Endothelial cell of umbilical vein (primary cell): ENCODE measurements around the gene NBEA. TPM values are rescaled to one million over a fixed set of nuclear protein-coding genes. Genes with fewer than 3 reads are reported as not detected.

Experiments used
- BruUV-seq: library from RNA; stranded (reverse); fragments of 400-500 nt; replicated peaks from 2 replicates; lab custom pipeline; 2021; lab: Mats Ljungman, UMichigan
- CTCF ChIA-PET: fragments of 300-600, 350-600 bp; sonication (Branson Sonifier 250); formaldehyde crosslinking; loops from one replicate; lab custom pipeline; 2021; ENCODE audit warnings: antibody characterized with exemption, inconsistent platforms; lab: Charles Lee
- POLR2A ChIA-PET: fragments of 300-600, 350-600 bp; sonication (Branson Sonifier 250); formaldehyde crosslinking; loops from one replicate; lab custom pipeline; 2021; ENCODE audit warnings: antibody characterized with exemption, inconsistent platforms; lab: Charles Lee
- DNase-seq: peaks from one replicate; pipeline ENCODE4 v3.0.0-alpha.2; 2011; ENCODE audit warnings: low read depth, low spot score
- FAIRE-seq: peaks from 2 replicates; lab custom pipeline; 2011; peaks lifted over from hg19 to GRCh38; lab: Jason Lieb, UNC
- H2AFZ ChIP-seq: 2 replicates; pipeline ENCODE4 v1.6.0; 2012; ENCODE audit warnings: low read depth, low read length, control low read depth, inconsistent platforms
- H3K27ac ChIP-seq: 2 replicates; pipeline ENCODE4 v1.5.1; 2011; ENCODE audit warnings: low read depth, mild to moderate bottlenecking, control low read depth, low read length, moderate library complexity; ENCODE audit not compliant: insufficient read depth
- H3K27me3 ChIP-seq, 2 experiments: 2 replicates each; pipeline versions ENCODE4 v1.6.0 to v1.6.1; 2011; ENCODE audit warnings: low read length in 2 of 2, mixed read lengths in 1 of 2; ENCODE audit not compliant: control insufficient read depth in 2 of 2, insufficient read depth in 2 of 2
- H3K36me3 ChIP-seq, 2 experiments: 2 replicates in 1 of 2; 3 replicates in 1 of 2; pipeline ENCODE4 v1.5.1; 2011; ENCODE audit warnings: low read length in 2 of 2, mild to moderate bottlenecking in 1 of 2, moderate library complexity in 1 of 2; ENCODE audit not compliant: control insufficient read depth in 2 of 2, insufficient read depth in 2 of 2; ENCODE audit errors: extremely low read depth in 1 of 2
- H3K4me1 ChIP-seq: 3 replicates; pipeline ENCODE4 v1.5.1; 2011; ENCODE audit warnings: mild to moderate bottlenecking, low read length; ENCODE audit not compliant: control insufficient read depth, insufficient read depth; ENCODE audit errors: extremely low read depth
- H3K4me2 ChIP-seq: 2 replicates; pipeline ENCODE4 v1.6.1; 2011; ENCODE audit warnings: low read length, control low read depth, mixed read lengths; ENCODE audit not compliant: insufficient read depth
- H3K4me3 ChIP-seq, 3 experiments: fragments of 200-600 bp in 1 of 3; sonication (generic), shearing (Covaris generic) in 1 of 3; replicated peaks in 1 of 3; 2 replicates each; pipeline ENCODE4 v1.5.1; 2011 to 2016; ENCODE audit warnings: control low read depth in 3 of 3, low read length in 3 of 3, mild to moderate bottlenecking in 2 of 3, inconsistent platforms in 1 of 3, low read depth in 1 of 3, moderate library complexity in 1 of 3; ENCODE audit not compliant: insufficient read depth in 1 of 3
- H3K79me2 ChIP-seq: 2 replicates; pipeline ENCODE4 v1.6.0; 2012; ENCODE audit warnings: low read length, inconsistent platforms; ENCODE audit not compliant: control insufficient read depth, insufficient read depth
- H3K9ac ChIP-seq: replicated peaks from 2 replicates; pipeline ENCODE3; 2011; ENCODE audit warnings: low read length, control low read depth; ENCODE audit not compliant: insufficient read depth; ENCODE audit errors: extremely low read depth
- H3K9me1 ChIP-seq: replicated peaks from 3 replicates; pipeline ENCODE4 v1.6.0; 2011; ENCODE audit warnings: mild to moderate bottlenecking, low read length; ENCODE audit not compliant: control insufficient read depth, insufficient read depth; ENCODE audit errors: extremely low read depth
- H3K9me3 ChIP-seq: replicated peaks from 2 replicates; pipeline ENCODE4 v1.5.1; 2012; ENCODE audit warnings: low read length, inconsistent platforms; ENCODE audit not compliant: control insufficient read depth, insufficient read depth
- H4K20me1 ChIP-seq: replicated peaks from 2 replicates; pipeline ENCODE3; 2011; ENCODE audit warnings: mild to moderate bottlenecking, low read length; ENCODE audit not compliant: control insufficient read depth, insufficient read depth; ENCODE audit errors: extremely low read depth
- EZH2 ChIP-seq: IDR thresholded peaks from 2 replicates; pipeline ENCODE4 v1.6.1; 2012; ENCODE audit warnings: borderline replicate concordance, low read depth, mild to moderate bottlenecking, moderate library complexity, low read length, inconsistent platforms; ENCODE audit not compliant: severe bottlenecking
- FOS ChIP-seq: IDR thresholded peaks from 2 replicates; pipeline ENCODE4 v1.6.1; 2011; ENCODE audit warnings: mild to moderate bottlenecking, low read length, moderate library complexity, borderline replicate concordance; ENCODE audit not compliant: insufficient read depth
- GATA2 ChIP-seq: IDR thresholded peaks from 2 replicates; pipeline ENCODE4 v1.7.0; 2011; ENCODE audit warnings: low read depth, mild to moderate bottlenecking, moderate library complexity, mixed read lengths, low read length; ENCODE audit not compliant: insufficient read length, insufficient read depth
- JUN ChIP-seq: IDR thresholded peaks from 2 replicates; pipeline ENCODE4 v1.6.1; 2011; ENCODE audit warnings: borderline replicate concordance, low read depth; ENCODE audit not compliant: insufficient read length, insufficient read depth
- MAX ChIP-seq: IDR thresholded peaks from 2 replicates; pipeline ENCODE4 v1.6.1; 2011; ENCODE audit not compliant: insufficient read depth, insufficient read length
- MYC ChIP-seq: IDR thresholded peaks from one replicate; pipeline ENCODE4 v1.6.1; 2011; ENCODE audit warnings: mild to moderate bottlenecking, low read depth, low read length
- POLR2A ChIP-seq: IDR thresholded peaks from 2 replicates; pipeline ENCODE4 v1.6.1; 2012; ENCODE audit warnings: low read depth, mild to moderate bottlenecking, control low read depth, low read length
- POLR2AphosphoS5 ChIP-seq: IDR thresholded peaks from 2 replicates; pipeline ENCODE4 v1.6.1; 2012; ENCODE audit warnings: low read depth, mild to moderate bottlenecking, control low read depth, low read length, moderate library complexity; ENCODE audit not compliant: insufficient read depth
- dilution Hi-C: fragments of 300-500 bp; cut with MboI; formaldehyde crosslinking; loops from one replicate; pipeline ENCODE4 v1.15.0; 2019; ENCODE audit warnings: low sequenced_read_pairs; ENCODE audit not compliant: extremely low pct_ligation_motif_present
- intact Hi-C: fragments of 100-400 bp; cut with micrococcal nuclease; formaldehyde crosslinking; loops from one replicate; pipeline ENCODE4 v1.10.0; 2022
- polyA plus RNA-seq, 4 experiments: library from polyadenylated mRNA; depleted of rRNA in 3 of 4; stranded (reverse) in 3 of 4; unstranded in 1 of 4; fragments of >200 nt; gene quantifications; 2 replicates each; pipeline versions ENCODE4 v1.2.1 to v1.2.3, GENCODE V29; 2011 to 2012; ENCODE audit warnings: missing spikeins in 1 of 4
- total RNA-seq: library from RNA; stranded (reverse); gene quantifications from 2 replicates; pipeline ENCODE4 v1.2.3, GENCODE V29; 2021
- TF ChIP-seq, protein P1 (sequence below), 2 donors: IDR thresholded peaks; 1 replicate in 1 of 2; 2 replicates in 1 of 2; pipeline ENCODE4 v1.5.1; 2011; ENCODE audit warnings: low read length in 2 of 2, mild to moderate bottlenecking in 2 of 2, moderate library complexity in 2 of 2, control low read depth in 1 of 2, inconsistent platforms in 1 of 2, low read depth in 1 of 2; ENCODE audit not compliant: insufficient read depth in 1 of 2; ENCODE audit errors: extremely low read depth in 1 of 2

Gene NBEA
- total and polyA plus RNA-seq, 2 donors (not counting 3 experiments of a cell fraction or from before 2014, with no cell fraction given), result 3.0 to 4.8 TPM

GRCh38 chr13:35014606-35015213 is 72.6 kb downstream of the NBEA start:
- H3K9me3 ChIP-seq, result no peaks in the 10 kb centered on the region
- H3K4me3 ChIP-seq, result no peak overlapping the region
- POLR2A ChIA-PET, result interaction anchor here (0.6 kb wide), 1 partner anchor 231 kb away, joined by 3 read pairs; no protein-coding TSS in a partner anchor
- no peak for FAIRE-seq
- no peak for DNase-seq
- no peaks in the 10 kb centered on the region for H4K20me1 ChIP-seq
- TF ChIP-seq FOS (no peak), EZH2 (no peak), POLR2A (no peak), MAX (no peak), JUN (no peak), GATA2 (no peak), POLR2AphosphoS5 (no peak), MYC (no peak)
- TF ChIP-seq, protein P1, sequence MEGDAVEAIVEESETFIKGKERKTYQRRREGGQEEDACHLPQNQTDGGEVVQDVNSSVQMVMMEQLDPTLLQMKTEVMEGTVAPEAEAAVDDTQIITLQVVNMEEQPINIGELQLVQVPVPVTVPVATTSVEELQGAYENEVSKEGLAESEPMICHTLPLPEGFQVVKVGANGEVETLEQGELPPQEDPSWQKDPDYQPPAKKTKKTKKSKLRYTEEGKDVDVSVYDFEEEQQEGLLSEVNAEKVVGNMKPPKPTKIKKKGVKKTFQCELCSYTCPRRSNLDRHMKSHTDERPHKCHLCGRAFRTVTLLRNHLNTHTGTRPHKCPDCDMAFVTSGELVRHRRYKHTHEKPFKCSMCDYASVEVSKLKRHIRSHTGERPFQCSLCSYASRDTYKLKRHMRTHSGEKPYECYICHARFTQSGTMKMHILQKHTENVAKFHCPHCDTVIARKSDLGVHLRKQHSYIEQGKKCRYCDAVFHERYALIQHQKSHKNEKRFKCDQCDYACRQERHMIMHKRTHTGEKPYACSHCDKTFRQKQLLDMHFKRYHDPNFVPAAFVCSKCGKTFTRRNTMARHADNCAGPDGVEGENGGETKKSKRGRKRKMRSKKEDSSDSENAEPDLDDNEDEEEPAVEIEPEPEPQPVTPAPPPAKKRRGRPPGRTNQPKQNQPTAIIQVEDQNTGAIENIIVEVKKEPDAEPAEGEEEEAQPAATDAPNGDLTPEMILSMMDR (IDR thresholded peaks at IDR 0.05; ENCODE audit: extremely low read depth in 1 of 2, insufficient read depth in 1 of 2, low read depth in 1 of 2, low read length in 2 of 2), result no peak
- BruUV-seq, result no TSS peak
- dilution Hi-C loops, result no loop called here
- intact Hi-C loops, result no loop called here
- no peak overlapping the region for H3K27ac ChIP-seq
- no peak overlapping the region for H2AFZ ChIP-seq
- no peaks in the 10 kb centered on the region for H3K4me1 ChIP-seq
- H3K9me1 ChIP-seq, result no peaks in the 10 kb centered on the region
- H3K4me2 ChIP-seq, result no peak overlapping the region
- H3K36me3 ChIP-seq, result no peaks in the 10 kb centered on the region
- H3K27me3 ChIP-seq, result no peaks in the 10 kb centered on the region
- CTCF ChIA-PET, result interaction anchor here (0.8 kb wide), 1 partner anchor 12 kb away, joined by 3 read pairs; no protein-coding TSS in a partner anchor
- no peaks in the 10 kb centered on the region for H3K79me2 ChIP-seq
- H3K9ac ChIP-seq, result no peak overlapping the region
